ENCODE data around the gene MEFV. TPM values are rescaled to one million over a fixed set of nuclear protein-coding genes. Genes with fewer than 3 reads are reported as not detected.

The MEFV gene
- total and polyA plus RNA-seq, 2 of the 13 experiments (the other 11 are each of a cell fraction or from before 2014, with no cell fraction given), result 0.22 TPM; not detected in 1

DNA sequence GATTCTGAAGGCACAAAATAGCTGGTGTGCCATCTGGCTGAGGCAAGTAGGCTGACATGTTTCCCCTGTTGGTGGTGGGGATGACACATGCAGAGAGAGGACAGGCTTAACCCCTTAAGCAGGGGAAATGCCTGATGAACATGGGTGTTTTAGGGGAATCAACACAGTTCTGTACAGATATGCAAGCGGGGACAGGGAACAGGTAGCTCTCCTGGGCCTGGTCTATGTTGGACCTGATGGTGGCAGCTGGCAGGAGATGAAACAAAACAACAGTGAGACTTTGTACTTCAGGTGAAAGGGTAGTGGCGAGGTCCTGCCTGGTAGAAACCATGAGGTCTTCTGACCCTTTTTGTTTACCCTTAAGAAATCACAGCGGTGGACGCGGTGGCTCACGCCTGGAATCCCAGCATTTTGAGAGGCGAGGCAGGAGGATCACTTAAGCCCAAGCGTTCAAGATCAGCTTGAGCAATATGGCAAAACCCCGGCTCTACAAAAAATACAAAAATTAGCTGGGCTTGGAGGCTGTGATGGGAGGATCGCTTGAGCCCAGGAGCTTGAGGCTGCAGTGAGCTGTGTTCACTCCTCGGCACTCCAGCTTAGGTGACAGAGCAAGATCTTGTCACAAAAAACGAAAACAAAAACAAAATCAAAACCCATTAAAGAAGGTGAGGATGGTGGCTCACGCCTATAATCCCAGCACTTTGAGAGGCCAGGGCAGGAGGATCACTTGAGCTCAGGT, 57.9 kb downstream of the MEFV start:
- H3K4me2 ChIP-seq (ENCODE audit: low read depth, low read length), result peak overlapping the region; percentile 99
- ChIA-PET POLR2A (interaction anchor here (0.8 to 1.7 kb wide), 10 partner anchors 9 to 166 kb away, joined by 3 to 9 read pairs (median 4); no protein-coding TSS in a partner anchor), CTCF (ENCODE audit: low intra/inter-chr PET ratio, low total read pairs) (no interaction called here)
- peak overlapping the region; percentile 80 for H2AFZ ChIP-seq (ENCODE audit: low read length)
- peaks cover 50% of the 10 kb centered on the region for H3K4me1 ChIP-seq (ENCODE audit: insufficient read depth, low read length)
- no TSS peak for BruUV-seq (replicated peaks)
- H3K9ac ChIP-seq (ENCODE audit: insufficient read depth, low read depth, low read length), result peak overlapping the region; percentile 55
- no peaks in the 10 kb centered on the region for H3K27me3 ChIP-seq (ENCODE audit: control insufficient read depth in 1 of 2, insufficient read depth in 2 of 2, low read length in 2 of 2)
- peak overlapping the region; percentile 70 for H3K27ac ChIP-seq (ENCODE audit: extremely low read length, insufficient read depth, low read length)
- in situ Hi-C loops (cut with HindIII; ENCODE audit: extremely low pct_ligation_motif_present, low pct_unique_long_range_greater_than_20kb), result no loop called here
- no peaks in the 10 kb centered on the region for H3K79me2 ChIP-seq (ENCODE audit: insufficient read depth, low read length)
- H3K9me3 ChIP-seq (ENCODE audit: low read length), result no peaks in the 10 kb centered on the region
- ATAC-seq (peak; percentile 79), FAIRE-seq (peak; percentile 81), DNase-seq (ENCODE audit: low spot score) (peak; percentile 74)
- peak overlapping the region; percentile 11 to 69 (median 46); a peak in 4 of 6 replicates for H3K4me3 ChIP-seq (replicated peaks in 1 of 3; ENCODE audit: insufficient read depth in 1 of 3, low read depth in 2 of 3, low read length in 3 of 3)
- H4K20me1 ChIP-seq (ENCODE audit: insufficient read depth, low read length), result no peaks in the 10 kb centered on the region
- intact Hi-C loops (cut with micrococcal nuclease; ENCODE audit: unreplicated experiment), result no loop called here
- 5% methylated on average over 13 of the region's 13 CpGs for WGBS (ENCODE audit: low lambda C conversion rate)
- H3K36me3 ChIP-seq (replicated peaks in 1 of 2; ENCODE audit: control insufficient read depth in 1 of 2, insufficient read depth in 2 of 2, low read length in 2 of 2), result no peaks in the 10 kb centered on the region
- TF ChIP-seq ZSCAN20 (CRISPR knock-in tag; IDR thresholded peaks at IDR 0.05; ENCODE audit: borderline replicate concordance) (no peak), FOXA3 (CRISPR knock-in tag; IDR thresholded peaks at IDR 0.05) (peak; percentile 65; the same call in 1 of the 2 replicates), SETDB1 (CRISPR knock-in tag; IDR thresholded peaks at IDR 0.05; ENCODE audit: borderline replicate concordance) (no peak), CENPX (CRISPR knock-in tag; IDR thresholded peaks at IDR 0.05) (no peak), SP5 (CRISPR knock-in tag; IDR thresholded peaks at IDR 0.05; ENCODE audit: borderline replicate concordance, low read depth) (no peak), SATB2 (CRISPR knock-in tag; IDR thresholded peaks at IDR 0.05) (no peak), ZSCAN29 (CRISPR knock-in tag; conservative IDR thresholded peaks at IDR 0.05) (no peak), ZFY (CRISPR knock-in tag; IDR thresholded peaks at IDR 0.05) (no peak), SP2 (CRISPR knock-in tag; IDR thresholded peaks at IDR 0.05) (no peak), PCBP2 (optimal IDR thresholded peaks at IDR 0.05; ENCODE audit: low read depth, low read length, poor library complexity, severe bottlenecking) (no peak), ZNF644 (CRISPR knock-in tag; IDR thresholded peaks at IDR 0.05; ENCODE audit: low read depth) (no peak; the same call in 1 of the 2 replicates), ATF1 (CRISPR knock-in tag; IDR thresholded peaks at IDR 0.05) (no peak), ZNF30 (CRISPR knock-in tag; IDR thresholded peaks at IDR 0.05) (no peak), ZFP36L1 (CRISPR knock-in tag; IDR thresholded peaks at IDR 0.05) (no peak), ZNF589 (CRISPR knock-in tag; conservative IDR thresholded peaks at IDR 0.05) (no peak)
- TF ChIP-seq, protein P1, sequence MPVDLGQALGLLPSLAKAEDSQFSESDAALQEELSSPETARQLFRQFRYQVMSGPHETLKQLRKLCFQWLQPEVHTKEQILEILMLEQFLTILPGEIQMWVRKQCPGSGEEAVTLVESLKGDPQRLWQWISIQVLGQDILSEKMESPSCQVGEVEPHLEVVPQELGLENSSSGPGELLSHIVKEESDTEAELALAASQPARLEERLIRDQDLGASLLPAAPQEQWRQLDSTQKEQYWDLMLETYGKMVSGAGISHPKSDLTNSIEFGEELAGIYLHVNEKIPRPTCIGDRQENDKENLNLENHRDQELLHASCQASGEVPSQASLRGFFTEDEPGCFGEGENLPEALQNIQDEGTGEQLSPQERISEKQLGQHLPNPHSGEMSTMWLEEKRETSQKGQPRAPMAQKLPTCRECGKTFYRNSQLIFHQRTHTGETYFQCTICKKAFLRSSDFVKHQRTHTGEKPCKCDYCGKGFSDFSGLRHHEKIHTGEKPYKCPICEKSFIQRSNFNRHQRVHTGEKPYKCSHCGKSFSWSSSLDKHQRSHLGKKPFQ (CRISPR knock-in tag; IDR thresholded peaks at IDR 0.05; ENCODE audit: insufficient replicate concordance), result no peak
- TF ChIP-seq, protein P2, sequence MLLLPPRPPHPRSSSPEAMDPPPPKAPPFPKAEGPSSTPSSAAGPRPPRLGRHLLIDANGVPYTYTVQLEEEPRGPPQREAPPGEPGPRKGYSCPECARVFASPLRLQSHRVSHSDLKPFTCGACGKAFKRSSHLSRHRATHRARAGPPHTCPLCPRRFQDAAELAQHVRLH (CRISPR knock-in tag; IDR thresholded peaks at IDR 0.05; ENCODE audit: borderline replicate concordance, low read depth), result no peak; the same call in 1 of the 2 replicates
- TF ChIP-seq, protein P3, sequence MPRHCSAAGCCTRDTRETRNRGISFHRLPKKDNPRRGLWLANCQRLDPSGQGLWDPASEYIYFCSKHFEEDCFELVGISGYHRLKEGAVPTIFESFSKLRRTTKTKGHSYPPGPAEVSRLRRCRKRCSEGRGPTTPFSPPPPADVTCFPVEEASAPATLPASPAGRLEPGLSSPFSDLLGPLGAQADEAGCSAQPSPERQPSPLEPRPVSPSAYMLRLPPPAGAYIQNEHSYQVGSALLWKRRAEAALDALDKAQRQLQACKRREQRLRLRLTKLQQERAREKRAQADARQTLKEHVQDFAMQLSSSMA (CRISPR knock-in tag; IDR thresholded peaks at IDR 0.05), result 0 out of 2 replicates have a peak, but pooled peaks have one; percentile 38
- TF ChIP-seq, protein P4, sequence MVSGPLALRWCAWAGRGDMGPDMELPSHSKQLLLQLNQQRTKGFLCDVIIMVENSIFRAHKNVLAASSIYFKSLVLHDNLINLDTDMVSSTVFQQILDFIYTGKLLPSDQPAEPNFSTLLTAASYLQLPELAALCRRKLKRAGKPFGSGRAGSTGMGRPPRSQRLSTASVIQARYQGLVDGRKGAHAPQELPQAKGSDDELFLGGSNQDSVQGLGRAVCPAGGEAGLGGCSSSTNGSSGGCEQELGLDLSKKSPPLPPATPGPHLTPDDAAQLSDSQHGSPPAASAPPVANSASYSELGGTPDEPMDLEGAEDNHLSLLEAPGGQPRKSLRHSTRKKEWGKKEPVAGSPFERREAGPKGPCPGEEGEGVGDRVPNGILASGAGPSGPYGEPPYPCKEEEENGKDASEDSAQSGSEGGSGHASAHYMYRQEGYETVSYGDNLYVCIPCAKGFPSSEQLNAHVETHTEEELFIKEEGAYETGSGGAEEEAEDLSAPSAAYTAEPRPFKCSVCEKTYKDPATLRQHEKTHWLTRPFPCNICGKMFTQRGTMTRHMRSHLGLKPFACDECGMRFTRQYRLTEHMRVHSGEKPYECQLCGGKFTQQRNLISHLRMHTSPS (CRISPR knock-in tag; IDR thresholded peaks at IDR 0.05; ENCODE audit: low read depth), result peak; percentile 36; the same call in 1 of the 2 replicates
